Measurements from ENCODE around the gene KIAA1217.
A peak's percentile ranks its signal among the peaks of the same experiment; 100 is the strongest.

KIAA1217 gene

GRCh38 chr10:24242562-24242961 is 33.6 kb downstream of the KIAA1217 start:
- DNase-seq, result no peak

GRCh38 chr10:24246365-24246764 is 37.4 kb downstream of the KIAA1217 start:
- DNase-seq, result no peak

- no peak for DNase-seq
Measured at GRCh38 chr10:24247841-24248240, 38.9 kb downstream of the KIAA1217 start.

- DNase-seq, result no peak
Measured at GRCh38 chr10:24249829-24250415, 41.0 kb downstream of the KIAA1217 start.

- no peak for DNase-seq
Measured at GRCh38 chr10:24251547-24251946, 42.6 kb downstream of the KIAA1217 start.

GRCh38 chr10:24254180-24254579 is 45.2 kb downstream of the KIAA1217 start:
- no peak for DNase-seq

GRCh38 chr10:24255115-24255880 is 46.4 kb downstream of the KIAA1217 start:
- no peak for DNase-seq

GRCh38 chr10:24255881-24256311 is 47.0 kb downstream of the KIAA1217 start:
- peak; percentile 16 for DNase-seq

- DNase-seq, result no peak
Measured at GRCh38 chr10:24256619-24257107, 47.7 kb downstream of the KIAA1217 start.

- DNase-seq, result no peak
Measured at GRCh38 chr10:24257588-24257987, 48.6 kb downstream of the KIAA1217 start.

- no peak for DNase-seq
Measured at GRCh38 chr10:24259365-24260130, 50.6 kb downstream of the KIAA1217 start.

GRCh38 chr10:24261627-24262026 is 52.7 kb downstream of the KIAA1217 start:
- DNase-seq, result no peak

- DNase-seq, result no peak
Measured at GRCh38 chr10:24262929-24263590, 54.1 kb downstream of the KIAA1217 start.

GRCh38 chr10:24269476-24269875 is 60.5 kb downstream of the KIAA1217 start:
- no peak for DNase-seq

GRCh38 chr10:24272374-24272773 is 63.4 kb downstream of the KIAA1217 start:
- DNase-seq, result no peak

GRCh38 chr10:24277277-24277676 is 68.3 kb downstream of the KIAA1217 start:
- no peak for DNase-seq

- DNase-seq, result no peak
Measured at GRCh38 chr10:24277771-24278170, 68.8 kb downstream of the KIAA1217 start.

GRCh38 chr10:24278176-24278889 is 69.4 kb downstream of the KIAA1217 start:
- no peak for DNase-seq

- no peak for DNase-seq
Measured at GRCh38 chr10:24279166-24279565, 70.2 kb downstream of the KIAA1217 start.

GRCh38 chr10:24287559-24288195 is 78.7 kb downstream of the KIAA1217 start:
- DNase-seq, result no peak

- DNase-seq, result no peak
Measured at GRCh38 chr10:24288581-24288980, 79.6 kb downstream of the KIAA1217 start.

- no peak for DNase-seq
Measured at GRCh38 chr10:24289235-24289634, 80.3 kb downstream of the KIAA1217 start.
